ENCODE measurements around the gene HP1BP3. TPM values are rescaled to one million over a fixed set of nuclear protein-coding genes. Genes with fewer than 3 reads are reported as not detected.

Gene HP1BP3
- total RNA-seq: 100 to 1,000 TPM; 210 to 219 TPM

GRCh38 chr1:20787029-20787839 lies at the start of gene HP1BP3:
Gene HP1BP3 (minus strand): TSS chr1:20787307. CDS start chr1:20780440, 6,867 bp downstream.

GRCh38 chr1:20732588-20733359 lies 54.3 kb downstream of the HP1BP3 start, which contains the start of gene SH2D5:
Gene SH2D5 (minus strand): TSS chr1:20732703. CDS start chr1:20728044, 4,659 bp downstream.

GRCh38 chr1:20717452-20718342 lies 69.4 kb downstream of the HP1BP3 start, which contains the start of gene KIF17:
Gene KIF17 (minus strand): TSS chr1:20718007. CDS start chr1:20717706, 301 bp downstream.

Other genes starting within 250 kb of the HP1BP3 start
- gene FAM43B, start 234.7 kb downstream of the HP1BP3 start, total RNA-seq: not detected
- not detected for gene CDA, start 198.2 kb downstream of the HP1BP3 start, total RNA-seq
- gene PINK1, start 153.8 kb downstream of the HP1BP3 start, total RNA-seq: 10 to 100 TPM; 17.0 to 27.2 TPM
- 100 to 1,000 TPM; 176 to 228 TPM for gene DDOST, start 125.9 kb downstream of the HP1BP3 start, total RNA-seq
- gene KIF17, start 69.3 kb downstream of the HP1BP3 start, total RNA-seq: under 1 TPM; under 0.01 to 0.33 TPM
- 1 to 10 TPM in 1 of 2 donors, under 1 TPM in 1; 0.34 to 1.3 TPM for gene SH2D5, start 54.6 kb downstream of the HP1BP3 start, total RNA-seq